Chondrocyte (in vitro differentiated cells): ENCODE measurements around the gene CLCN5. TPM values are rescaled to one million over a fixed set of nuclear protein-coding genes. Genes with fewer than 3 reads are reported as not detected.

Experiments used
- DNase-seq: peaks from one replicate; pipeline ENCODE4 v3.0.0; 2021; ENCODE audit warnings: mixed read lengths, low spot score
- H3K27ac Mint-ChIP-seq: one replicate; pipeline ENCODE4 v1.8.0; 2021; ENCODE audit warnings: mild to moderate bottlenecking, moderate library complexity, mixed read lengths; ENCODE audit not compliant: unreplicated experiment
- H3K27me3 Mint-ChIP-seq: 2 replicates; pipeline ENCODE4 v1.8.0; 2021; ENCODE audit warnings: low read depth, mixed read lengths
- H3K36me3 Mint-ChIP-seq: 2 replicates; pipeline ENCODE4 v1.8.0; 2021; ENCODE audit warnings: low read depth, mixed read lengths
- H3K4me1 Mint-ChIP-seq: 2 replicates; pipeline ENCODE4 v1.8.0; 2021; ENCODE audit warnings: low read depth, mild to moderate bottlenecking, mixed read lengths
- H3K4me3 Mint-ChIP-seq: one replicate; pipeline ENCODE4 v1.8.0; 2021; ENCODE audit warnings: mild to moderate bottlenecking, moderate library complexity, mixed read lengths; ENCODE audit not compliant: unreplicated experiment
- H3K9me3 Mint-ChIP-seq: 2 replicates; pipeline ENCODE4 v1.8.0; 2021; ENCODE audit warnings: low read depth, mixed read lengths
- CTCF ChIP-seq: fragments of 200-600 bp; sonication (generic); IDR thresholded peaks from 2 replicates; pipeline ENCODE4 v1.5.0; 2021; ENCODE audit warnings: antibody characterized with exemption, mild to moderate bottlenecking, moderate library complexity
- total RNA-seq: library from RNA; stranded (reverse); gene quantifications from 3 replicates; pipeline ENCODE4 v1.2.1, GENCODE V29; 2021

Gene CLCN5
- total RNA-seq, 1 donor from 2014 or later, result 17.9 TPM

GRCh38 chrX:49915361-49916222, 6.8 kb upstream of the CLCN5 start:
- H3K27ac Mint-ChIP-seq, result no peak overlapping the region
- peaks cover 6% of the 10 kb centered on the region for H3K4me1 Mint-ChIP-seq
- no peak for DNase-seq

GRCh38 chrX:49919617-49920016, 2.8 kb upstream of the CLCN5 start:
- peak; percentile 83 for TF ChIP-seq CTCF
- no peaks in the 10 kb centered on the region for H3K9me3 Mint-ChIP-seq
- DNase-seq, result no peak
- H3K36me3 Mint-ChIP-seq, result no peaks in the 10 kb centered on the region
- no peak overlapping the region for H3K4me3 Mint-ChIP-seq
- no peak overlapping the region for H3K27ac Mint-ChIP-seq
- peaks cover 16% of the 10 kb centered on the region for H3K4me1 Mint-ChIP-seq
- no peaks in the 10 kb centered on the region for H3K27me3 Mint-ChIP-seq

More at GRCh38 chrX:49915361-49916222, 6.8 kb upstream of the CLCN5 start:
- Mint-ChIP-seq H3K36me3 (no peaks in the 10 kb centered on the region), H3K9me3 (no peaks in the 10 kb centered on the region), H3K27me3 (no peaks in the 10 kb centered on the region), H3K4me3 (no peak overlapping the region)
- TF ChIP-seq CTCF, result peak; percentile 88

GRCh38 chrX:49921109-49921508, 1.3 kb upstream of the CLCN5 start:
- TF ChIP-seq CTCF, result no peak
- no peak overlapping the region for H3K4me3 Mint-ChIP-seq

GRCh38 chrX:49925176-49925575, 2.8 kb downstream of the CLCN5 start:
- no peak for DNase-seq
- H3K36me3 Mint-ChIP-seq, result no peaks in the 10 kb centered on the region
- no peaks in the 10 kb centered on the region for H3K27me3 Mint-ChIP-seq
- no peak overlapping the region for H3K4me3 Mint-ChIP-seq
- no peak overlapping the region for H3K27ac Mint-ChIP-seq
- H3K4me1 Mint-ChIP-seq, result peaks cover 10% of the 10 kb centered on the region
- TF ChIP-seq CTCF, result no peak
- no peaks in the 10 kb centered on the region for H3K9me3 Mint-ChIP-seq

More at GRCh38 chrX:49921109-49921508, 1.3 kb upstream of the CLCN5 start:
- no peak for DNase-seq
- Mint-ChIP-seq H3K36me3 (no peaks in the 10 kb centered on the region), H3K27ac (no peak overlapping the region), H3K4me1 (peaks cover 16% of the 10 kb centered on the region), H3K27me3 (no peaks in the 10 kb centered on the region), H3K9me3 (no peaks in the 10 kb centered on the region)

- Mint-ChIP-seq H3K27me3 (no peaks in the 10 kb centered on the region), H3K27ac (no peak overlapping the region), H3K36me3 (no peaks in the 10 kb centered on the region), H3K4me3 (no peak overlapping the region), H3K4me1 (peaks cover 6% of the 10 kb centered on the region), H3K9me3 (no peaks in the 10 kb centered on the region)
- DNase-seq, result no peak
- TF ChIP-seq CTCF, result no peak
These were observed 7.6 kb downstream of the CLCN5 start for GRCh38 chrX:49930039-49930438.
